WI38 (cell line): ENCODE measurements around the gene CNTNAP3.
"Not testable (repeated sequence)": the region's sequence is repeated elsewhere in the genome, so short reads cannot be mapped to it uniquely, and the experiment has no call there.

Source experiments
- H3K4me3 ChIP-seq: 2 replicates; pipeline ENCODE4 v1.5.1; 2011; ENCODE audit warnings: low read depth, mild to moderate bottlenecking, control low read depth, low read length

Gene CNTNAP3

DNA sequence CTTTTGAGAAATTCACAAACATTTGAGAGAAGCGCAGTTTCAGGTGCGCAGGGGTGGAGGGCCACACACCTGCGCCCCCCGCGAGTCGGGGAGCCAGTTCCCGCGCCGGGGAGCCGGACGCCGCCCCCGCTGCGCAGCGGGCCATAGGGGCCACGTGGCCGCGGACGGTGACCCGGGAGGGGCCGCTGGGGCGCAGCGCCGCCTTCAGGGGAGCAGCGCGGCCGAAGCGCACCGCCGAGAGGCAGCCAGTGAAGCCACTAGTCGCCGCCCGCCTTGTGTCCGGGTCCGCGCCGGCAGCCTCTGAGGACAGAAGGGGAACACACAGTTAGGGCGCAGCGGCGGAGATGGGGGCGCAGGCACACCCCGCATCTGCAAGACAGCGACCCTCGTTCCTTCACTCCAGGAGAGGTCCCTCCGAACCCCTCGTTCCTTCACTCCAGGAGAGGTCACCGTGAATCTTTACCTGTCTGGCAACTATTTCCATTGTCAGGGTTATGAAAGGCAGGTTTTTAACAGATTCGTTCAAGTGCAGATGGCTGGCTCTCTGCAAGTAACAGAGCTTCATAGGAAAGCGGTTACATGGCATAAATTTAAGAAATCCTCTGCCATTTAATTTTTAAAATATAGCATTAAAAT is 209.2 kb downstream of the CNTNAP3 start:
- not testable (repeated sequence) for H3K4me3 ChIP-seq

DNA sequence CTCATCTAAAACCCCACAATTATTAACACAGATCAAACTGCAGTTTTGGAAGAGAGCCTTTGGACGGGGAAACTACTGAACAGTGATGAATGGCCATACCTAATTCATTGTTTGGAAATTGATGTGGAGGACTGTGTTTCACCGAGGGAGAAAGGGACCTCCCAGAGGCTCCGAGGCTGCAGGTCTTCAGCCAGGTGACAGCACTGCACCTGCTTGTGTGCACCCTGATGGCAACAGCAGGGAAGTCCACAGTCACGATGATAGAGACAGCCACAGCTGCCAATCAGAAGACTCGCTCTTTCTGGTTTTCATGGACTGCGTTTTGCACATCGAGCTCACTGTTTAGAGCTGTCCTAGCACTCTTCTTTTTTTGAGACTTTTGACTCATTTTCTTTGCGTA is 214.4 kb downstream of the CNTNAP3 start:
- not testable (repeated sequence) for H3K4me3 ChIP-seq

DNA sequence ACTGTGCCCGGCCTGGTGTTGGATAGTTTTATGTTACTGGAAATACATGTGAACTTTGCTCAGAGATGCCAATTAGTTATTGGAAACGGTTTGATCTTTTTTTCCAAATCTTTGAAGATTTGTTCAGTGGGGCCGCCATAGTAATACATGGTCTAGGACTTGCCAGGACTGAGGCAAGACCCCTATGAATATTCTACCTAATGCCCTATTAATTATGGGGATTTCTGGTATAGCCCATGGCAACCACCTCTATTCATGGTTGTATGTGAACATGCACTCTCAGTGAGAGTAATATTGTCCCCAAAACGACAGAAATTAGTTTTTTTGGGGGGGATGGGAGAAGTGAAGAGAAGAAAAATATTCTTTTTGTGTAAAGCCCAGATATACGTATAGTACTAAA is 220.3 kb downstream of the CNTNAP3 start:
- H3K4me3 ChIP-seq: not testable (repeated sequence)

DNA sequence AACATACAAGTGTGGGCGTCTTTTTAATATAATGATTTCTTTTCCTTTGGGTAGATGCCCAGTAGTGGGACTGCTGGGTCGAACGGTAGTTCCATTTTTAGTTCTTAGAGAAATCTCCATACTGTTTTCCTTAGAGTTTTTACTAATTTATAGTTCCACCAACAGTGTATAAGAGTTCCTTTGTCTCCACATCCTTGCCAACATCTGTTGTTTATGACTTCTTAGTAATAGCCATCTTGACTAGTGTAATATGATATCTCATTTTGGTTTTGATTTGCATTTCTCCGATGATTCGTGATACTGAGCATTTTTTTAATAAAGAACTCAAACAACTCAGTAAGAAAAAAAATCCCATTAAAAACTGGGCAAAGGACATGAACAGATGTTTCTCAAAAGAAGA is 225.0 kb downstream of the CNTNAP3 start:
- not testable (repeated sequence) for H3K4me3 ChIP-seq

DNA sequence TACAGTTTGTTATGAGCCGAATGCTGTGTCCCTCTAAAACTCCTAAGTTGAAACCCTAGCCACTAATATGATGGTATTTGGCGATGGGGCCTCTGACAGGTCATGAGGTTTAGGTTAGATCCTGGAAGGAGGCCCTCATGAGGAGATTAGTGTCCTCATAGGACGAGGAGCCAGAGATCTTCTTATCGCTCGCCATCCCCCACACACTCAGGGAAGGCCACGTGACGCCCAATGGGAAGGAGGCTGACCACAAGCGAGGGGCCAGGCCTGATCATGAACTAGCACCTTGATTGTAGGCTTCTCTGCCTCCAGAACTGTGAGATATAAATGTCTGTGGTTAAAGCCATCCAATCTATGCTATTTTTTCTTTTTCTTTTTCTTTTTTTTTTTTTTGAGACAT is 233.5 kb downstream of the CNTNAP3 start:
- not testable (repeated sequence) for H3K4me3 ChIP-seq

DNA sequence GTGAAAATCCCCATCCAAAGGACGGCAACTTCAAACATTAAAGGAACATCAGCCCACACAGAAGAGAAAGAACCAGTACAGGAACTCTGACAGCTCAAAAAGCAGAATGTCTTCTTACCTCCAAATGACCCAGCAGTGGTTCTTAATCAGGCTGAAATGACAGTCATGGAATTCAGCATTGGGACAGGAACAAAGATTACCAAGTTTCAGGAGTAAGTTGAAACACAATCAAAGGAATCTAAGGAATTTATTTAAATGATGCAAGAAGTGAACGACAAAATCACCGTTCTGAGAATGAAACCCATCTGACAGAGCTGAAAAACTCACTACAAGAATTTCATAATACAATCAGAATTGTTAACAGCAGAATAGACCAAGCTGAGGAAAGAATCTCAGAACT is 241.1 kb downstream of the CNTNAP3 start:
- H3K4me3 ChIP-seq: not testable (repeated sequence)

DNA sequence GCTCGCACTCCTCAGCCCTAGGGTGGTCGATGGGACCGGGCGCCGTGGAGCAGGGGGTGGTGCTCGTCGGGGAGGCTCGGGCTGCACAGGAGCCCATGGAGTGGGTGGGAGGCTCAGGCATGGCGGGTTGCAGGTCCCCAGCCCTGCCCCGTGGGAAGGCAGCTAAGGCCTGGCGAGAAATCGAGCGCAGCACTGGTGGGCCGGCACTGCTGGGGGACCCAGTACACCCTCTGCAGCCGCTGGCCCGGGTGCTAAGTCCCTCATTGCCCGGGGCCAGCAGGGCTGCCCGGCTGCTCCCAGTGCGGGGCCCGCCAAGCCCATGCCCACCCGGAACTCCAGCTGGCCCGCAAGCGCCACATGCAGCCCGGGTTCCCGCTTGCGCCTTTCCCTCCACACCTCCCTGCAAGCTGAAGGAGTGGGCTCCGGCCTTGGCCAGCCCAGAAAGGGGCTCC is 245.6 kb downstream of the CNTNAP3 start:
- H3K4me3 ChIP-seq: not testable (repeated sequence)

DNA sequence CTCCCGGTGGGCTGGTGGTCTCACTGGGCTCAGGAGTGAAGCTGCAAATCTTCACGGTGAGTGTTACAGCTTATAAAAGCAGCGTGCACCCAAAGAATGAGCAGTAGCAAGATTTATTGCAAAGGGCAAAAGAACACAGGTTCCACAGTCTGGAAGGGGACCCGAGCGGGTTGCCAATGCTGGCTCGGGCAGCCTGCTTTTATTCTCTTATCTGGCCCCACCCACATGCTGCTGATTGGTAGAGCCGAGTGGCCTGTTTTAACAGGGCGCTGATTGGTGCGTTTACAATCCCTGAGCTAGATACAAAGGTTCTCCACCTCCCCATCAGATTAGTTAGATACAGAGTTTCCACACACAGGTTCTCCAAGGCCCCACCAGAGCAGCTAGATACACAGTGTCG is 246.2 kb downstream of the CNTNAP3 start:
- not testable (repeated sequence) for H3K4me3 ChIP-seq

DNA sequence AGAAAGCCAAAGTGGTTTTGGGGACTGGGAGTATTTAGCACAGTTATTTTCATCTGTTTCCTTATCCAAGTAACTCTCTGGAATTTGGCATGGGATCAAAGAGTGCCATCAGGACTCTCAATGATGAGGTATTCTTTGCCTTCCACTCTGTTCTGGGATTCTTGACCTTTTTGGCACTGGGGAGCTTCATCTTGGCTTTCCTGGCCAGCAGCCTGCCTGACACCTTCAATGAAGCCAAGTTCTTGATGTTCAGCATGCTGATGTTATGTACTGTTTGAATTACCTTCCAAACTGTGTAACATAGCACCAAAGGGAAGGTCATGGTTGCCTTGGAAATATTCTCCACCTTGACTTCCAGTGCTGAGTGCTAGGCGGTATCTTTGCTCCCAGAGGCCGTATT is 248.8 kb downstream of the CNTNAP3 start:
- not testable (repeated sequence) for H3K4me3 ChIP-seq

DNA sequence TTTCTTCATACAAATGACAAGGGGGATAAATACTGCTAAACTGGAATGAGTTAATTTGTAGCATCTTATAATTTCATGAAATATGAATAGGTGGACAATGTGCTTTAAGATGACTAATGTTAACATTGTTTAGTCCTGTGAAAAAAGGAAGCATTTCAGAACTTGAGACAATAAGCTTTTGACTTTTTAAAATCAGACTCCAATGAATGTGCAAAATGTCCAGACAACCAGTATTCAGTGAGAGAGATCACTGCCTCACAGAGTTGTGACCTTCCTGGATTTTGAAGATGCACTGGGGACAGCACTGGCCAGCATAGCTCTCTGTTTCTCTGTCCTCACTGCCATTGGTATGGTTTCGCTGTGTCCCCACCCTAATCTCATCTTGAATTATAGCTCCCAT is 249.7 kb downstream of the CNTNAP3 start:
- not testable (repeated sequence) for H3K4me3 ChIP-seq

DNA sequence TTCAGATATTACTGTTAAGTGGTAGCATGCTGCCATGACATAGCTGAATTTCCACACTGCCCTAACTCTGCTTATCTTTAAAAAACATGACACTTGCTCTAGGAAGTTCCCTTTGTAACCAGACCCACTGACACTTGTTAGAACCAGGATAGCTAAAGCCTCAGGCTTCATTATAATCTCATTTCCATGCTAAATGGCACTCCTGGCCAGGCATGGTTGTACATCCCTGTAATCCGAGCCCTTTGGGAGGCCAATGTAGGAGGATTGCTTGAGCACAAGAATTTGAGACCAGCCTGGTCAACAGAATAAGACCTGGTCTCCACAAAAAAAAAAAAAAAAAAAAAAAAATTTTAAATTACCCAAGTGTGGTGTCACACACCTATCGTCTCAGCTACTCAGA is 254.1 kb downstream of the CNTNAP3 start:
- H3K4me3 ChIP-seq: not testable (repeated sequence)

DNA sequence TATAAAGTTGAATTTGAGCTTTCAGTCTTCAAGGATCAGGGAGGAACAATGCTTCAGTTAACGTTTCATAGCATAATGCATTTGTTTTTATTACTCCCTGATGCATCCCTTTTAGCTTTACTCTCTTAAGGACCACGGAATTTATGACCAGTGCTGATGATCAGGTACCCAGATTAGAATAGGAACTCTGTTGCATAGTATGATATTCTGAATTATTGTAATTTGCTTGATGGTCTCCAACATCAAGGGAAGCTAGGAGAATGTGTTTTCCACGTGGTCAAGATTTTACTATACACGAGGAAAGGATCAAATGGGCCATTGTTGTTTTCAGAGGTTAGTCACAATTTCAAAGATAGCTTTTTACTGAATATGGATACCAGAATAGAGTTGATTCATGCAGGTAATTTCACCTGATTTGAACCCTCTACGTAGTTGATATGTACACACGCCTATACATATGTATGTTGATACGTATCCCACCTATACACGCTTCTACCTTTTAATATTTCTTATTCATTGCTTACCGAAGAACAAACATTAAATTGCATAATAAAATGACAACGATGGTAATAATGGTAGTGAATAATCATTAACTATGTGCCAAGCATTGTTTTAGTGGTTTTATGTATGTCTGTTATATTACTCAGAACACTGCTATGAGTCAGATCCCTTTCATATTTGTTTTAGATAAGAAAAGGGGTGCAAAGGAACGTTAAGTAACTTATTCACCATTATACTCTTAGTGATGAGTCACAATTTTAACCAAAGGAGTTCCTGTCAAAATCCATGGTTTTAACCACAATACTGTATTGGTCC is 257.6 kb downstream of the CNTNAP3 start:
- not testable (repeated sequence) for H3K4me3 ChIP-seq

DNA sequence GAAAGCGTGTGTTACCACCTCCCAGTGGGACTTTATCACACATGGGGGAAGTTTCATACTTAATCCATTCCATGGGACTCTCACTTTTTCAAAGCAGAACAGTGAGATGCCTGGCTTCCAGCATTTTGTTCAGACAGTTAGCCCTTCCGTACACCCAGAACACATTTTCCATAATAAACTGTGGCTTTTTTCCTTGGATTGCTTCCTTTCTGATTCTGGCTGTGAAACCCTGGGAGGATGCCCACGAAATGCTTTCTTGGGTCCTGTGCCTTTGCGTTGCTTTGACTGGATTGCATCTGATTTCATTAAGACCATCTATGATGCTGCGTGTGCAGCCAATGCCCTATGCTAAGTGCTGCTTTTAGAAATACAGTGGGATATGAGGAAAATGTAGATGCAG is 259.1 kb downstream of the CNTNAP3 start:
- not testable (repeated sequence) for H3K4me3 ChIP-seq

DNA sequence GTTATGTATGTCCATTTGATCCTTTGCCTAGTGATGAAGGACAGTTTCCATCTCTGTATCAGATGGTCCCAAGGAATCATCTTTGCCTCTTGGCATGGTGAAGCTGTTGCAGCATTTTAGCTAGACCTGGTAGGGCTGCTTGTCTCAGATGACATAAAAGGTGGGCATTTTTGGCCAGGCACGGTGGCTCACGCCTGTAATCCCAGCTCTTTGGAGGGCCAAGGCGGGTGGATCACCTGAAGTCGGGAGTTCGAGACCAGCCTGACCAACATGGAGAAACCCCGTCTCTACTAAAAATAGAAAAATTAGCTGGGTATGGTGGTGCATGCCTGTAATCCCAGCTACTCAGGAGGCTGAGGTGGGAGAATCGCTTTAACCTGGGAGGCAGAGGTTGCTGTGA is 259.8 kb downstream of the CNTNAP3 start:
- not testable (repeated sequence) for H3K4me3 ChIP-seq

DNA sequence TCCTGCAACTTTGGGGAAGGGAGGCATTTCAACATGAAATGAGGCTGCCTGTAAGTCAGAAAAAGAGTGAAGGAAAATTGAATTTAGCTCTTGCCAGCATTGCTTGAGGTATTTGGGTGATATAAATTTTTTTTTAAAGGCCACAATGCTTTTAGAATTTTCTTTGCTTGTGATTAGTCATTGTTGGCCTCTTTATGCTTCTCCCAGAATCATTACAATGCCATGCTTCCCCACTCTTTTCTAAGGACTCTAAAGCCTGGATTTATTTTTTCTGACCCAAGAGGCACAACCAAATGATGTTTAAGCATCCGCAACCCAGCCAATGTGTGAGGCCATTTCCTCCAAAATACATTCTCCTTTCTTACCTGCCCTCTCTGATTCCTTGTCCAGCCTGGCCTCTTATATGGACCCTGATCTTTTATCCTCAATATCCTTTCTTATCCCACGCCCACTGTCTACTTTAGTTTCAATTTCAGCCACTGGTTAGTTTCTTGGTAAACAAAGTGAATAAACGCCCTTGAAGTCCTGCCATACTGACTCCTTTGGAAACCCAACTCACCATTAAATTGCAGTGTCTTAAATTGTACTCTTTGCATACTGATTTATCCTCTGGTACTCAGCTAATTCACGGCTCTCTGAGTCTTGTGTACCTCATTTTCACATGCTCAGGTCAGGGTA is 261.9 kb downstream of the CNTNAP3 start:
- H3K4me3 ChIP-seq: not testable (repeated sequence)
